ENCODE data around the gene SNRPD1.
A peak's percentile ranks its signal among the peaks of the same experiment; 100 is the strongest.
"Not testable (repeated sequence)": the region's sequence is repeated elsewhere in the genome, so short reads cannot be mapped to it uniquely, and the experiment has no call there.

Gene SNRPD1

DNA sequence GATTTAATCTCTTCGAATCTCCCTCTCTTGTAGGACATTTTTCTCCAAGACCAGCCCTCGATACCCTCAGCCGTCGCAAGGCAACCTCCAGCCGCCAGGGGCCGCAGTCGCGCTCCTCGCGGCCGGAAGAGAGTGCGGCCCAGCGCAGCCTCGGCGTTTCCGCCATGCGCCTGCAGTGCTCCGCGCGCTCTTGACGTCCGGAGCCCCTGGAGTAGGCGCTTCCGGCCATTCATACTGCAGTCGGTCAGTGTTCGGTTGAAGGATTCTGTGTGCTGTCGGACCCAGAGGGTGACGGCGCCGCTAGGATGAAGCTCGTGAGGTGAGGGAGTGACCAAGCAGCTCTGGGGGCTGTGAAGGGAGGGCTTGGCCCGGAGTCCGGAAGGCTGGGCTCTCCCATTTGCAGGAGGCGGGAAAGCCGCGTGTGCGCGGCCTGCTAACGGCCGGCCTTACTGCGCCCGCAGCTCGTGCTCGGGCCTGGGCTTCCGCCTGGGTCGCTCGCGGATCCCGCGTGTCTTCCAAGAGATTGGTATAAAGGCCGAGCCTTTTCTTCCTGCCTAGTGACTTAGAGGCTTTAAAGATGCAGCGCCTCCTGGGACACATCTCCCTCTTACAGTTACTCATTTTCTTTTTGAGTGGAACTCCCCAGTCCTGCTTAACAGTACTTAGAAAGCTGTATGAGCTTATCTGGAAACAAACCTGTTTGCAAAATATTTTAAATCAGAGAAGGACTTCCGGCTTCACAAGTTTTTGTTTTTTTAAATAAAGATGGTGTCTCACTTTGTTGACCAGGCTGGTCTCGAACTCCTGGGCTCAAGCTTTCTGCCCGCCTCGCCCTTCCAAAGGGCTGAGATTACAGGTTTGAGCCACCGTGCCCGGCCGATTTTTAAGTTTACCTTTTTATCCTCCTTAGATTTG lies at the start of gene SNRPD1:
SNRPD1 (plus strand) TSS at position 190 of the 915 bp plus-strand sequence; CDS start at position 306, 116 bp downstream.
- DNase-seq, result peak; percentile 33

- DNase-seq, result no peak
These were observed 40.3 kb upstream of the SNRPD1 start for GRCh38 chr18:21571772-21572171.

- DNase-seq, result no peak
These were observed 36.5 kb upstream of the SNRPD1 start for GRCh38 chr18:21575656-21576055.

DNA sequence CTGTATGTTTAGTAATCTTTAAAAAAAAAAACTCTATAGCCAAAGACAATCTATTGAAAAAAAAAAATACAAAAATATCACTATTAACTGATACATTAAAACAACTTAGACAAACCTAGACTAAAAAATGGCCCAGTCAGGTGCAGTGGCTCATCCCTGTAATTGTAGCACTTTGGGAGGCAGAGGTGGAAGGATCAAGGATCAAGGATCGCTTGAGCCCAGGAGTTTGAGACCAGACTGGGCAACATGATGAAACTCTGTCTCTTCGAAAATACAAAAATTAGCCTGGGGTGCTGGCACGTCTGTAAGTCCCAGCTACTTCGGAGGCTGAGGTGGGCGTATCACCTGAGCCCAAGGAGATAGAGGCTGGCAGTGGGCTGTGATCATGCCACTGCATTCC lies 27.7 kb upstream of the SNRPD1 start:
- no peak for DNase-seq

- DNase-seq, result not testable (repeated sequence)
These were observed 19.8 kb upstream of the SNRPD1 start for GRCh38 chr18:21592361-21592760.

DNA sequence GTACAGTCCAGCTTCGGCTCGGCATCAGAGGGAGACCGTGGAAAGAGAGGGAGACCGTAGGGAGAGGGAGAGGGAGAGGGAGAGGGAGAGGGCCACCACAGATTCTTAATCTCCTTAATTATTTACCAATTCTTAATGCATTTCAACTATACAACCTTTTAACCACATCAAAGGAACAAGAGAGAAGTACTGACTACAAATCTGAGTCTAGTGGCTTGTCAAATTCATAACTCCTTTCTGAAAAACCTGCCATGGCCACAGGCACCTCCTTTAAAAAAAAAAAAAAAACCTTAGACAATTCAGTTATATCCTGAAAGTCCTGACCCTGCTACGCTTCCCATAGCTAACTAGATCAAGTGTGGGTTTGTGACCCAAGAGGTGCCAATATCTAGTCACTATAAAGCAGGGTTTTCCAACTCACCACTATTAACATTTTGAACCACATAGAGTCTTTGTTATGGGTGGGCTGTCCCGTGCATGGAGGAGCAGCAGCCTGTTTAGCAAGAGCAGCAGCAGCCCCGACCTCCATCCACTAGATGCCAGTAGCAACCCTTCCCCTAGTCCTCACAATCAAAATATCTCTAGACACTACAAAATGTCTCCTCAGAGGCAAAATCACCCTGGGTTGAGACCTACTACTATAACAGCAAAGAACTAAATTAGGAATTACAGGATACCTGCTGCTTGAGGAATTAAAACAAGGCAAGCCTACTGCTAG lies 18.4 kb upstream of the SNRPD1 start:
- DNase-seq, result no peak

GRCh38 chr18:21597620-21598019 lies 14.5 kb upstream of the SNRPD1 start:
- no peak for DNase-seq

- no peak for DNase-seq
These were observed 13.2 kb upstream of the SNRPD1 start for GRCh38 chr18:21598726-21599584.

- DNase-seq, result no peak
These were observed 12.3 kb upstream of the SNRPD1 start for GRCh38 chr18:21599585-21600525.

- DNase-seq, result peak; percentile 80
These were observed 11.3 kb upstream of the SNRPD1 start, which contains the start of gene ESCO1 for GRCh38 chr18:21600526-21601410. Gene ESCO1, minus strand, starts transcription at chr18:21600704. Its CDS starts 25,861 bp downstream, at chr18:21574843.

- DNase-seq, result no peak
These were observed 9.9 kb upstream of the SNRPD1 start for GRCh38 chr18:21602299-21602587.

- no peak for DNase-seq
These were observed 7.4 kb upstream of the SNRPD1 start for GRCh38 chr18:21604671-21605070.

GRCh38 chr18:21605213-21605612 lies 6.9 kb upstream of the SNRPD1 start:
- DNase-seq, result no peak

- DNase-seq, result not testable (repeated sequence)
These were observed 551 bp upstream of the SNRPD1 start for GRCh38 chr18:21611401-21612124.

DNA sequence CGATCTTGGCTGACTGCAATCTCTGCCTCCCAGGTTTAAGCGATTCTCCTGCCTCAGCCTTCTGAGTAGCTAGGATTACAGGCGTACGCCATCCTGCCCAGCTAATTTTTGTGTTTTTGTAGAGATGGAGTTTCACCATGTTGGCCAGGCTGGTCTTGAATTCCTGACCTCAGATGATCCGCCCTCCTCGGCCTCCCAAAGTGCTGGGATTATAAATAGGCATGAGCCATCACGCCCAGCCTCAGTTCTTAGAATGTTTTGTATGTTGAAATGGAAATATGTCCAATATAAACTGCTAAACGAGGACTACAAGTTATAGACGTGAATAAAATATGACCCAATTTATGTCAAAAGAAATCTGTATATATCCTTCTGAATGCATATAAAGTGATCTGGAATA lies 9.5 kb downstream of the SNRPD1 start:
- DNase-seq, result not testable (repeated sequence)

DNA sequence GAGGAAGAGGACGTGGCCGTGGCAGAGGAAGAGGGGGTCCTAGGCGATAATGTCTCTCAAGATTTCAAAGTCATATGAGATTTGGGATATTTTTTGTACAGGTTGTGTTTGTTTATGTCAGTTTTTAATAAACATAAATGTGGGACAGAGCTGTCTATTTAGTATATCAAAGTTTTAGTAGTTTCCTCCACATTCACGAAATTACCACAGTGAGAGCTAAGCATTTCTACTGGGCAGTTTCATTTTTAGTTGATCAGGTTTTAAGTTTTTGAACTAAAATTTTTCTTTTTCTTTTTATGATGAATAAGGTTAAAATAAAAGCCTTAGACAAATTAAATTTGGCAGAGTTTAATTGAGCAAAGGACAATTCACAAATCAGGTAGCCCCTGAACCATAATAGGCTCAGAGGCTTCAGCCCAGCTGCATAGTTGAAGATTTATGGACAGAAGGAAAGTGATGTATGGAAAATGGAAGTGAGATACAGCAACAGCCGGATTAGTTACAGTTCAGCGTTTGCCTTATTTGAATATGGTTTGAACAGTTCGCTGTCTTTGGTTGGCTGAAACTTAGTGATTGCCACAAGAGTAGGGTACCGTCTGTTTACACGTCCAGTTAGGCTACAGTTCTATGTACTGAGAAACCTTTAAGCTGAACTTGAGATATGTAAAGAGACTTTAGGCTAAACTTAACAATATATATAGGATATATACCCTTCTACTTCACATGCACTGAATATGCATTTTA lies 17.1 kb downstream of the SNRPD1 start:
- DNase-seq, result no peak

- DNase-seq, result no peak
These were observed 20.3 kb downstream of the SNRPD1 start for GRCh38 chr18:21632393-21632792.

GRCh38 chr18:21634588-21635199 lies 22.6 kb downstream of the SNRPD1 start:
- DNase-seq, result no peak

GRCh38 chr18:21636769-21637168 lies 24.7 kb downstream of the SNRPD1 start:
- no peak for DNase-seq

All from NCI-H187 treated with DMSO at 0.1 percent for 48 hours (cell line).